Measurements from ENCODE around the gene GATM. TPM values are rescaled to one million over a fixed set of nuclear protein-coding genes. Genes with fewer than 3 reads are reported as not detected.
"Not testable (repeated sequence)": the region's sequence is repeated elsewhere in the genome, so short reads cannot be mapped to it uniquely, and the experiment has no call there.

The GATM gene
- total and polyA plus RNA-seq, 2 donors from 2014 or later = 79.5 to 421 TPM

DNA sequence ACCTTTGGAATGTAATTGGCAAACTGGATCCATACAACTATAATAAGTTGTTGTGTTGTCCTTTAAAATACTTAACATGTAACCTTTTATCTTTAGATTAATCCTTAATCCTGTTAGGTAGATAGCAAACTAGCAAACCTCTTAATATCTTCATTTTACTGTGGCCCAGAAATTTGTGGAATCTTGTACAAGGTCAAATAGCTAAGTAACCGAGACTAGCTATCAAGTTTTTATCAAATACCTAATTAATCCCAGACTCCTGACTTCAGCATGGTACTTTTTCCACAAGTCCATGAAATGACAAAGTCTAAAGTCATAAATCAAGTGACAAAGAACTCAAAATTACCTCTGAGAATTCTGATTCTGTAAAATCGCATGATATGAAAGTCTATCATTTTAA lies 4.4 kb downstream of the GATM start:
- intact Hi-C loops (cut with DNase I) = no loop called here
- TF ChIP-seq, protein P1, sequence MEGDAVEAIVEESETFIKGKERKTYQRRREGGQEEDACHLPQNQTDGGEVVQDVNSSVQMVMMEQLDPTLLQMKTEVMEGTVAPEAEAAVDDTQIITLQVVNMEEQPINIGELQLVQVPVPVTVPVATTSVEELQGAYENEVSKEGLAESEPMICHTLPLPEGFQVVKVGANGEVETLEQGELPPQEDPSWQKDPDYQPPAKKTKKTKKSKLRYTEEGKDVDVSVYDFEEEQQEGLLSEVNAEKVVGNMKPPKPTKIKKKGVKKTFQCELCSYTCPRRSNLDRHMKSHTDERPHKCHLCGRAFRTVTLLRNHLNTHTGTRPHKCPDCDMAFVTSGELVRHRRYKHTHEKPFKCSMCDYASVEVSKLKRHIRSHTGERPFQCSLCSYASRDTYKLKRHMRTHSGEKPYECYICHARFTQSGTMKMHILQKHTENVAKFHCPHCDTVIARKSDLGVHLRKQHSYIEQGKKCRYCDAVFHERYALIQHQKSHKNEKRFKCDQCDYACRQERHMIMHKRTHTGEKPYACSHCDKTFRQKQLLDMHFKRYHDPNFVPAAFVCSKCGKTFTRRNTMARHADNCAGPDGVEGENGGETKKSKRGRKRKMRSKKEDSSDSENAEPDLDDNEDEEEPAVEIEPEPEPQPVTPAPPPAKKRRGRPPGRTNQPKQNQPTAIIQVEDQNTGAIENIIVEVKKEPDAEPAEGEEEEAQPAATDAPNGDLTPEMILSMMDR (IDR thresholded peaks at IDR 0.05; ENCODE audit: borderline replicate concordance, extremely low read depth, insufficient read depth) = no peak
- Histone ChIP-seq H3K27me3 (ENCODE audit: control insufficient read depth, insufficient read depth, low read length) (peaks cover 4% of the 10 kb centered on the region), H3K4me3 (ENCODE audit: low read length in 3 of 3) (peak overlapping the region in 2 of 3 donors; percentile 42 to 75), H3K9me3 (ENCODE audit: control insufficient read depth in 2 of 3, insufficient read depth in 1 of 3, low read length in 3 of 3) (no peaks in the 10 kb centered on the region), H3K9ac (ENCODE audit: low read length in 3 of 3) (no peak overlapping the region), H3K27ac (ENCODE audit: low read depth in 2 of 2, low read length in 2 of 2) (peak overlapping the region; percentile 13 to 77), H3K36me3 (ENCODE audit: control insufficient read depth in 2 of 3, insufficient read depth in 3 of 3, low read length in 3 of 3) (no peaks in the 10 kb centered on the region), H3K4me1 (ENCODE audit: control insufficient read depth in 2 of 3, insufficient read depth in 2 of 3, low read depth in 1 of 3, low read length in 3 of 3) (peaks cover 0 to 3% (median 0%) of the 10 kb centered on the region in 3 donors)
- FAIRE-seq (no peak), DNase-seq (no peak)

DNA sequence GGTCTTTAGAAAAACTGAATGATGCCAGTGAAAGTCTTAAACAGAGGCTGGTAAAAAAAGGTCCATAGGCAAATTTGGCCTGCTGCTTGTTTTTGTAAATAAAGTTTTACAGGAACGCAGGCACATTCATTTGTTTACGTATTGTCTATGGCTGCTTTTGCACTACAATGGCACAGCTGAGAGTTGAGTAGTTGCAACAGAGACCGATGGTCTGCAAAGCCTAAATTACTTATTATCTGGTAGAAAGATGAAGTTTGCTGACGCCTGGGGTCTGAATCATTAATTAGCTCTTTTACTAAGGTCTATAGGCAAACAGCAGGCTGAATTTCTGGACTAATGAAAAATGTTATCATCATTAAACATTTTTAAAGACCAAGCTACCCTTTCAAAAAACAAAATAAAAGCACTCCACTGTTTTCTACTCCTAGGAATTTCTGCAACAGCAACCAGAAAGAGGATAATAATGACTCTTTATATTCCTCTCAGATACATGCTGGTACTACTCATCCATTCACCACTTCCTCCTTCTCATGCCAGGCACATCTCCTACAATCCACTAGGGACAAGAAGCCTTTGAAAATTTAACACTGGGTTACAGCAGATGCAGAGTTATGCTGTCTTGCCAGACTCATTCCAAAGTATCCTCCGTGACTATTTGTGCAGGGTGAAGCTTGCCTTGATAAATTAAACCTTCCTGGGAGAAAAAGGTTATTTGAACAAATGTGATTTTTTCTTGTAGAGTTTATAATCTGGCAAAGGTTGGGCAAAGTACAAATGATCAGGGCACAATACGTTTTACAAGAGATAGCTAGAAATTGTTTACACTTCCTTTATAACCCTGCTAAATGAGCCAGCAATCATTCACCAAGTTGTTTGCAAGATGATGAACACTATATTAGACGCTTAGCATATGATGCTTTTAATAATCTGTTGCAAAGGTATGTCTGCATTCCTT lies 6.0 kb downstream of the GATM start:
- TF ChIP-seq, protein P1 (IDR thresholded peaks at IDR 0.05; ENCODE audit: borderline replicate concordance, extremely low read depth, insufficient read depth) = no peak
- peaks cover 0 to 5% (median 0%) of the 10 kb centered on the region in 3 donors for H3K36me3 ChIP-seq (ENCODE audit: control insufficient read depth in 2 of 3, insufficient read depth in 3 of 3, low read length in 3 of 3)
- peak overlapping the region in 1 of 3 donors; percentile 15 for H3K4me3 ChIP-seq (ENCODE audit: low read length in 3 of 3)
- no peak for DNase-seq
- no peaks in the 10 kb centered on the region for H3K9me3 ChIP-seq (ENCODE audit: control insufficient read depth in 2 of 3, insufficient read depth in 1 of 3, low read length in 3 of 3)
- peak overlapping the region in 1 of 2 donors; percentile 47 for H3K27ac ChIP-seq (ENCODE audit: low read depth in 2 of 2, low read length in 2 of 2)
- peaks cover 4% of the 10 kb centered on the region for H3K27me3 ChIP-seq (ENCODE audit: control insufficient read depth, insufficient read depth, low read length)
- H3K4me1 ChIP-seq (ENCODE audit: control insufficient read depth in 2 of 3, insufficient read depth in 2 of 3, low read depth in 1 of 3, low read length in 3 of 3) = peaks cover 0 to under 1% (median 0%) of the 10 kb centered on the region in 3 donors
- H3K9ac ChIP-seq (ENCODE audit: low read length in 3 of 3) = no peak overlapping the region
- intact Hi-C loops (cut with DNase I) = no loop called here
- no peak for FAIRE-seq

DNA sequence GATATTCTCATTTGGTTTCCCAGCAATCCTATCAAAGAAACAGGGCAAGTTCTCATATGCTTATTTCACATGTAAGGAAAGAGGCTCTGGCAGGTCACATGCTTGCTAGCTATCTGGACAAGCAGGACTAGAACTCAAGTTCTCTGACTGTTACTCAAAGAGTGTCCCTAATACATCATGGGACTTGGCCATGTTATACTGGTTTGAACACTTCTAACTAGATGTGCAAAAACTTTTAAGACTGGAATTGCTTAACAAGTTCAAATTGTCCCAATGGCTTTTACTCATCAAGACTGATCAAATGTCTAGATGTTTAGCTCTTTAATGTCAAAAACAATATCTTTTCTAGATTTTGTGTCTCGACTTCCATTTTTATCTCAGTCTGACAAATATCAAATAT lies 6.8 kb downstream of the GATM start:
- TF ChIP-seq, protein P1 (IDR thresholded peaks at IDR 0.05; ENCODE audit: borderline replicate concordance, extremely low read depth, insufficient read depth) = no peak
- intact Hi-C loops (cut with DNase I) = no loop called here
- H3K9ac ChIP-seq (ENCODE audit: low read length in 3 of 3) = no peak overlapping the region
- H3K36me3 ChIP-seq (ENCODE audit: control insufficient read depth in 2 of 3, insufficient read depth in 3 of 3, low read length in 3 of 3) = peaks cover 0 to 5% (median 0%) of the 10 kb centered on the region in 3 donors
- H3K27me3 ChIP-seq (ENCODE audit: control insufficient read depth, insufficient read depth, low read length) = peaks cover 3% of the 10 kb centered on the region
- no peak for DNase-seq
- no peaks in the 10 kb centered on the region for H3K4me1 ChIP-seq (ENCODE audit: control insufficient read depth in 2 of 3, insufficient read depth in 2 of 3, low read depth in 1 of 3, low read length in 3 of 3)
- H3K9me3 ChIP-seq (ENCODE audit: control insufficient read depth in 2 of 3, insufficient read depth in 1 of 3, low read length in 3 of 3) = no peaks in the 10 kb centered on the region
- H3K4me3 ChIP-seq (ENCODE audit: low read length in 3 of 3) = peak overlapping the region in 1 of 3 donors; percentile 15
- FAIRE-seq = no peak
- no peak overlapping the region for H3K27ac ChIP-seq (ENCODE audit: low read depth in 2 of 2, low read length in 2 of 2)

DNA sequence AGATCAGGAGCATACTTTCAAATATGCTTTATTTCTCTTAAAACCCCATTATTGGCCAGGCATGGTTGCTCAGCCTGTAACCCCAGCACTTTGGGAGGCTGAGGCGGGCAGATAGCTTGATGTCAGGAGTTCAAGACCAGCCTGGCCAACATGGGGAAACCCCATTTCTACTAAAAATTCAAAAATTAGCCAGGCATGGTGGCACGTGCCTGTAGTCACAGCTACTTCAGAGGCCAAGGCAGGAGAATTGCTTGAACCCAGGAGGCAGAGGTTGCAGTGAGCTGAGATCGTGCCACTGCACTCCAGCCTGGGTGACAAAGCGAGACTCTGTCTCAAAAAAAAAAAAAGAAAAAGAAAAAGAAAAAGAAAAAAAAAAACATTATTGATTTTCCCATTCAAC lies 8.3 kb downstream of the GATM start:
- DNase-seq; H3K9ac ChIP-seq (ENCODE audit: low read length in 3 of 3); H3K27me3 ChIP-seq (ENCODE audit: control insufficient read depth, insufficient read depth, low read length); intact Hi-C loops (cut with DNase I); H3K4me1 ChIP-seq (ENCODE audit: control insufficient read depth in 2 of 3, insufficient read depth in 2 of 3, low read depth in 1 of 3, low read length in 3 of 3); H3K4me3 ChIP-seq (ENCODE audit: low read length in 3 of 3); H3K9me3 ChIP-seq (ENCODE audit: control insufficient read depth in 2 of 3, insufficient read depth in 1 of 3, low read length in 3 of 3); H3K27ac ChIP-seq (ENCODE audit: low read depth in 2 of 2, low read length in 2 of 2); FAIRE-seq: not testable (repeated sequence)
- H3K36me3 ChIP-seq (ENCODE audit: control insufficient read depth in 2 of 3, insufficient read depth in 3 of 3, low read length in 3 of 3) = peaks cover 0 to 14% (median 7%) of the 10 kb centered on the region in 3 donors

DNA sequence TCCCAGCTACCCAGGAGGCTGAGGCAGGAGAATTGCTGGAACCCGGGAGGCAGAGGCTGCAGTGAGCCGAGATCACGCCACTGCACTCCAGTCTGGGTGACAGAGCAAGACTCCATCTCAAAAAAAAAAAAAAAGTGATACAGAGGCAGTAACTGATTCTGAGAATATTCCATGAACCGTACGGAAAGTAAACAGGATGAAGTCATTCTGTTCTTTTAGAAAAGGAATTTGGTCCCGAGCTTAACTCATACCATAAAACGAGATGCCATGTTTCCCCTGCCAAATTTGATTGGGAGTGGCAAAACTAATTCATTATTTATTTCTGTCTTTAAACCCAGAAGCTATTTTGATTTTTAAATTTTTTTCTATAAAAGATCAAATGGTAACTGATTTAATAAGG lies 11.1 kb downstream of the GATM start:
- H3K27ac ChIP-seq (ENCODE audit: low read depth in 2 of 2, low read length in 2 of 2) = peak overlapping the region in 1 of 2 donors; percentile 32
- H3K36me3 ChIP-seq (ENCODE audit: control insufficient read depth in 2 of 3, insufficient read depth in 3 of 3, low read length in 3 of 3) = peaks cover 0 to 26% (median 7%) of the 10 kb centered on the region in 3 donors
- peaks cover 0 to 11% (median 8%) of the 10 kb centered on the region in 3 donors for H3K4me1 ChIP-seq (ENCODE audit: control insufficient read depth in 2 of 3, insufficient read depth in 2 of 3, low read depth in 1 of 3, low read length in 3 of 3)
- H3K9ac ChIP-seq (ENCODE audit: low read length in 3 of 3); H3K27me3 ChIP-seq (ENCODE audit: control insufficient read depth, insufficient read depth, low read length); H3K4me3 ChIP-seq (ENCODE audit: low read length in 3 of 3); DNase-seq; H3K9me3 ChIP-seq (ENCODE audit: control insufficient read depth in 2 of 3, insufficient read depth in 1 of 3, low read length in 3 of 3); FAIRE-seq; intact Hi-C loops (cut with DNase I): not testable (repeated sequence)

All from kidney (tissue), 14 donors.